ENCODE results near the gene TACR1.
A peak's percentile ranks its signal among the peaks of the same experiment; 100 is the strongest.

Gene TACR1

DNA sequence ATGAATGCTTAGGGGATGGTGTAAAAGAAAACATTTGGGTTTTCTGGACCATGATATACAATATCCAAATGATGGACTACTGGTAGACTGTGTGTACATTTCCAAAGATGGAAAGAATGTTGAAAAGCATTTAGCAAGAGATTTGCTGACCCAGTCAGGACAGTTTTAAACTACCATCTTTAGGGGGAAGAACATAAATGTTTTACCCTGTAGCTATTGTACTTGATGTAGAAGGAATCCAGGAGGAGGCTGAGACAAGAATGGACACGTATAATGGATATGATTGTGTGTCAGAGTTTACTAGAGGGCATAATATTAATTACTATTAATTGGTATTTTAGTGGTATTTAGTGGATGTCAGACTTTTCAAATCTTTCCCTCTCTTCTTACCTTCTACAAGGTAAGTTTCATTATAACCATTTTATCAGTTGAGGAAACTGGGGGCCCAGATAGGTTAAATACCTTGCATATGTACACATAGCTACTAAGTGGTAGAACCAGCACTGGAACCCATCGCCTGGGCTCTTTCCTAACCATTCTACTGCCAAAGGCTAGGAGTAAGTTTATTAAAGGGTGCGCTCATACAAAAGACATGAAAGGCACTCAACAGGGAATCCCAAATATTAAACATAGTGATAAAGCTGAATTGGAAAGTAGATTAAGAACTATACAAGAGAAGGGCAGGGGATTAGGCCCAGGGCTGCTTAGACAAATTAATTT, 8.9 kb downstream of the TACR1 start:
- H3K4me1 Mint-ChIP-seq = peaks cover 13% of the 10 kb centered on the region
- peaks cover 21% of the 10 kb centered on the region for H3K27me3 Mint-ChIP-seq (ENCODE audit: low read depth)
- H3K27ac Mint-ChIP-seq = no peak overlapping the region
- TF ChIP-seq, protein P1, sequence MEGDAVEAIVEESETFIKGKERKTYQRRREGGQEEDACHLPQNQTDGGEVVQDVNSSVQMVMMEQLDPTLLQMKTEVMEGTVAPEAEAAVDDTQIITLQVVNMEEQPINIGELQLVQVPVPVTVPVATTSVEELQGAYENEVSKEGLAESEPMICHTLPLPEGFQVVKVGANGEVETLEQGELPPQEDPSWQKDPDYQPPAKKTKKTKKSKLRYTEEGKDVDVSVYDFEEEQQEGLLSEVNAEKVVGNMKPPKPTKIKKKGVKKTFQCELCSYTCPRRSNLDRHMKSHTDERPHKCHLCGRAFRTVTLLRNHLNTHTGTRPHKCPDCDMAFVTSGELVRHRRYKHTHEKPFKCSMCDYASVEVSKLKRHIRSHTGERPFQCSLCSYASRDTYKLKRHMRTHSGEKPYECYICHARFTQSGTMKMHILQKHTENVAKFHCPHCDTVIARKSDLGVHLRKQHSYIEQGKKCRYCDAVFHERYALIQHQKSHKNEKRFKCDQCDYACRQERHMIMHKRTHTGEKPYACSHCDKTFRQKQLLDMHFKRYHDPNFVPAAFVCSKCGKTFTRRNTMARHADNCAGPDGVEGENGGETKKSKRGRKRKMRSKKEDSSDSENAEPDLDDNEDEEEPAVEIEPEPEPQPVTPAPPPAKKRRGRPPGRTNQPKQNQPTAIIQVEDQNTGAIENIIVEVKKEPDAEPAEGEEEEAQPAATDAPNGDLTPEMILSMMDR (IDR thresholded peaks at IDR 0.05; ENCODE audit: unreplicated experiment in 3 of 3) = no peak
- H3K9me3 Mint-ChIP-seq = no peaks in the 10 kb centered on the region
- no peak overlapping the region for H3K4me3 Mint-ChIP-seq
- H3K36me3 Mint-ChIP-seq (ENCODE audit: low read depth) = no peaks in the 10 kb centered on the region

DNA sequence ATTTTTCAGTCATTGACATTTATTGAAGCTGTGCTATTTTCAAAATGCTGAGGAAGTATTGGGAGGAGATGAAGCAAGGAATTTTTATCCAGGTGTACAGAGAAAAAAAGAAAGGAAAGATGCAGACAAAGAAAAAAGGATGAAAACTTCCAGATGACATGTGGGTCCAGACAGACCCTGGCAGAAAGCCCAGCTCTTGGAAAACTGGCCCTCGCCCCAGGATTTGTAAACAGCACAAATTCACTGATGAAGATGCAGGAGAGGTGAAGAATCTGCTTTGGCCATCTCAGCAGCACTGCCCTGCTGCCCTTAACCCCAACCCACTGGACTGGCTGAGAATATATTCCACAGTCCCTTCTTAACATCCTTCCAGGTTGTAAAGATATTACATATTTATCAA, 12.5 kb downstream of the TACR1 start:
- H3K36me3 Mint-ChIP-seq (ENCODE audit: low read depth) = no peaks in the 10 kb centered on the region
- TF ChIP-seq, protein P1 (IDR thresholded peaks at IDR 0.05; ENCODE audit: unreplicated experiment in 3 of 3) = no peak
- no peak overlapping the region for H3K4me3 Mint-ChIP-seq
- H3K4me1 Mint-ChIP-seq = peaks cover 13% of the 10 kb centered on the region
- H3K9me3 Mint-ChIP-seq = no peaks in the 10 kb centered on the region
- H3K27ac Mint-ChIP-seq = peak overlapping the region in 2 of 3 experiments; percentile 25 to 35
- peaks cover under 1% of the 10 kb centered on the region for H3K27me3 Mint-ChIP-seq (ENCODE audit: low read depth)

GRCh38 chr2:75182606-75183005, 16.7 kb downstream of the TACR1 start:
- peak overlapping the region in 2 of 3 experiments; percentile 2 to 85 for H3K27ac Mint-ChIP-seq
- H3K4me3 Mint-ChIP-seq = no peak overlapping the region
- no peaks in the 10 kb centered on the region for H3K27me3 Mint-ChIP-seq (ENCODE audit: low read depth)
- TF ChIP-seq, protein P1 (IDR thresholded peaks at IDR 0.05; ENCODE audit: unreplicated experiment in 3 of 3) = no peak
- peaks cover 10% of the 10 kb centered on the region for H3K4me1 Mint-ChIP-seq
- H3K36me3 Mint-ChIP-seq (ENCODE audit: low read depth) = no peaks in the 10 kb centered on the region
- H3K9me3 Mint-ChIP-seq = no peaks in the 10 kb centered on the region

GRCh38 chr2:75180476-75180875, 18.8 kb downstream of the TACR1 start:
- H3K9me3 Mint-ChIP-seq = no peaks in the 10 kb centered on the region
- H3K27ac Mint-ChIP-seq = no peak overlapping the region
- TF ChIP-seq, protein P1 (IDR thresholded peaks at IDR 0.05; ENCODE audit: unreplicated experiment in 3 of 3) = no peak
- H3K4me3 Mint-ChIP-seq = no peak overlapping the region
- H3K36me3 Mint-ChIP-seq (ENCODE audit: low read depth) = no peaks in the 10 kb centered on the region
- no peaks in the 10 kb centered on the region for H3K4me1 Mint-ChIP-seq
- H3K27me3 Mint-ChIP-seq (ENCODE audit: low read depth) = no peaks in the 10 kb centered on the region

GRCh38 chr2:75177427-75177826, 21.9 kb downstream of the TACR1 start:
- H3K27me3 Mint-ChIP-seq (ENCODE audit: low read depth) = no peaks in the 10 kb centered on the region

More at GRCh38 chr2:75177427-75177826, 21.9 kb downstream of the TACR1 start:
- Mint-ChIP-seq H3K27ac (no peak overlapping the region), H3K36me3 (ENCODE audit: low read depth) (no peaks in the 10 kb centered on the region), H3K9me3 (no peaks in the 10 kb centered on the region), H3K4me3 (no peak overlapping the region), H3K4me1 (no peaks in the 10 kb centered on the region)
- TF ChIP-seq, protein P1 (IDR thresholded peaks at IDR 0.05; ENCODE audit: unreplicated experiment in 3 of 3) = no peak

Data from nephron (organoid).